Activated CD8-positive, alpha-beta T cell treated with anti-CD3 and anti-CD28 coated beads, Interleukin-2, amount 10 ng/mL, durations not matched to agents 7 days and 5 days (primary cell): ENCODE results near the gene FOXD2. TPM values are rescaled to one million over a fixed set of nuclear protein-coding genes. Genes with fewer than 3 reads are reported as not detected.

Experiments used
- total RNA-seq, 2 experiments: library from RNA; stranded (reverse); gene quantifications; one replicate each; pipeline ENCODE4 v1.2.3, GENCODE V29; 2021

The FOXD2 gene
- total RNA-seq, 2 experiments from 2014 or later: 0.24 to 0.31 TPM

Other genes starting within 250 kb of the FOXD2 start
- not detected for gene PDZK1IP1, start 248.0 kb upstream of the FOXD2 start, total RNA-seq
- gene TAL1, start 205.8 kb upstream of the FOXD2 start, total RNA-seq: not detected
- 10 to 100 TPM; 48.0 to 50.1 TPM for gene STIL, start 123.9 kb upstream of the FOXD2 start, total RNA-seq
- 10 to 100 TPM; 95.3 to 98.8 TPM for gene CMPK1, start 104.3 kb upstream of the FOXD2 start, total RNA-seq
- gene FOXE3, start 21.8 kb upstream of the FOXD2 start, total RNA-seq: not detected